Measurements from ENCODE around the gene SCART1. TPM values are rescaled to one million over a fixed set of nuclear protein-coding genes. Genes with fewer than 3 reads are reported as not detected.
"Not testable (repeated sequence)": the region's sequence is repeated elsewhere in the genome, so short reads cannot be mapped to it uniquely, and the experiment has no call there.

Gene SCART1
- 0.44 and 0.76 TPM in 2 replicates for total RNA-seq (2012; rRNA removed)

DNA sequence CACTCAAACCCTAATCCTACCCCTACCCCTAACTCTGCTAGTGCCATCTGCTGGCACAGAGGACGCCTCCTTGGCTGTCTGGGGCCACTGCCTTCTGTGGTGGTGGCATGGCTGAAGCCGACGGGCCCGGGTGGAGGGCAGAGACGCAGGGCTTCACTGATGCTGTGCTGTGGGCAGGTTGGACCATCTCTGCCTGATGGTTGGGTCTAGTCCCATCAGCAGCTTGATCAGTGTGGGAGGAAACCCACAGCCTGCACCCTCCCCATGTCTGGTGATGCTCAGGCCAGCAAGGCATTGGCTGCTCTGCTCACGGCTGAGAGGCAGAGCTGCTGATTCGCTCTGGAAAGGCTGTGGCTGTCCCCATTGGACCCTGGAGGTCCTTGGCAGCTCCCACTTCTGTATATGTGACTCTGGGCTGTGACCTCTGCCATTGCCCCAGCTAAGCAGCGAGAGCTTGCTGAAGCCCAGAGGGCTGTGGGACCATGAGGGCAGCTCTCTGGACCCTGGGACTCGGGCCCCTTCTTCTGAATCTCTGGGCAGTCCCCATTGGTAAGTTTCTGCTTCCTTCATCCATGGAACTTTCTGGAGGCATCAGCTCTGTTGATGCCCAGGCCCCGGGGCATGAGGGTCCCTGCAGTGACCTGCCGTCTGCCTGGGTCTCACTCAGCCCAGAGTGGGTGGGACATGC, at the start of gene SCART1:
SCART1 (plus strand) TSS at position 430 of the 688 bp plus-strand sequence; CDS start at position 483, 53 bp downstream.
- H3K4me2 ChIP-seq (ENCODE audit: low read length): no peak within 1 kb of the TSS
- no peaks in the 10 kb centered on the region for H3K4me1 ChIP-seq (ENCODE audit: control insufficient read depth, insufficient read depth, low read length)
- no peak within 1 kb of the TSS for H3K9ac ChIP-seq (ENCODE audit: low read depth, low read length)
- no peaks in the 10 kb centered on the region for H3K27me3 ChIP-seq (ENCODE audit: control insufficient read depth, insufficient read depth, low read length)
- no peaks in the 10 kb centered on the region for H3K36me3 ChIP-seq (ENCODE audit: insufficient read depth, low read length)
- H3K4me3 ChIP-seq (ENCODE audit: low read length): no peak within 1 kb of the TSS
- H3K9me3 ChIP-seq (replicated peaks; ENCODE audit: low read length): no peaks in the 10 kb centered on the region

DNA sequence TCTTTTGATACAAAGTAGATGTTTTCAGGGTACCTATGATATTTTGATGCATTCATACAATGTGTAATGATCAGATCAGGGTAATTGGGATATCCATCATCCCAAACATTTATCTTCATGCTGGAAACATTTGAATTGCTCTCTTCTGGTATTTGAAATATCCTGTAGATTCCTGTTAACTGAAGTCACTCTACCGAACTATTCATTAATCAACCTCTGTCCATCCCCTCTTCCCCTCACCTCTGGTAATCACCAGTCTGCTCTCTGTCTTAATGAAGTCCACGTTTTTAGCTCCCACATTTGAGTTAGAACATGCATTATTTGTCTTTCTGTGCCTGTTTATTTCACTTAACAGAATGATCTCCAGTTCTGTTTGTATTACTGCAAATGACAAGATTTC, 48.5 kb upstream of the SCART1 start:
- Histone ChIP-seq H3K9me3 (replicated peaks; ENCODE audit: low read length) (no peaks in the 10 kb centered on the region), H3K9ac (ENCODE audit: low read depth, low read length) (no peak overlapping the region), H3K4me3 (ENCODE audit: low read length) (no peak overlapping the region), H3K27me3 (ENCODE audit: control insufficient read depth, insufficient read depth, low read length) (no peaks in the 10 kb centered on the region), H3K4me1 (ENCODE audit: control insufficient read depth, insufficient read depth, low read length) (peaks cover 9% of the 10 kb centered on the region), H3K36me3 (ENCODE audit: insufficient read depth, low read length) (peaks cover 58% of the 10 kb centered on the region), H3K4me2 (ENCODE audit: low read length) (peak overlapping the region; percentile 22)

DNA sequence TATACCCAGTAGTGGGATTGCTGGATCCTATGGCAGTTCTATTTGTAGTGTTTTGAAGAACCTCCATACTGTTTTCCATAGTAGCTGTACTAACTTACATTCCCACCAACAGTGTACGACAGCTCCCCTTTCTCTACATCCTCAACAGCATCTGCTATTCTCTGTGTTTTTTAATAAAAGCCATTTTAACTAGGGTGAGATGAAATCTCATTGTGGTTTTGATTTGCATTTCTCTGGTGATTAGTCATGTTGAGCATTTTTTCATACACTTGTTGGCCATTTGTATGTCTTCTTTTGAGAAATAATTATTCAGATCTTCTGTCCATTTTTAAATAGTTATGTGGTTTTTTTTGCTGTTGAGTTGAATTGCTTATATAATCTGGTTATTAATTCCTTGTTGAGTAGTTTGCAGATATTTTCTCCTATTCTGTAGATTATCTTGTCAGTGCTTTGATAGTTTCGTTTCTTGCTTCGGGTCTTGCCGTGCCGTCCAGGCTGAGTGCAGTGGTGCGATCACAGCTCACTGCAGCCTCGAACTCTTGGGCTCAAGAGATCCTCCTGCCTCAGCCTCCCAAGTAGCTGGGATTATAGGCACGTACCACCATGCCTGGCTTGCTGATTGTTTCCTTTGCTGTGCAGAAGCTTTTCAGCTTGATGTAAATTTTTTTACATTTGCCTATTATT, 47.8 kb upstream of the SCART1 start:
- H3K36me3 ChIP-seq (ENCODE audit: insufficient read depth, low read length): peaks cover 58% of the 10 kb centered on the region
- peak overlapping the region; percentile 22 for H3K4me2 ChIP-seq (ENCODE audit: low read length)

DNA sequence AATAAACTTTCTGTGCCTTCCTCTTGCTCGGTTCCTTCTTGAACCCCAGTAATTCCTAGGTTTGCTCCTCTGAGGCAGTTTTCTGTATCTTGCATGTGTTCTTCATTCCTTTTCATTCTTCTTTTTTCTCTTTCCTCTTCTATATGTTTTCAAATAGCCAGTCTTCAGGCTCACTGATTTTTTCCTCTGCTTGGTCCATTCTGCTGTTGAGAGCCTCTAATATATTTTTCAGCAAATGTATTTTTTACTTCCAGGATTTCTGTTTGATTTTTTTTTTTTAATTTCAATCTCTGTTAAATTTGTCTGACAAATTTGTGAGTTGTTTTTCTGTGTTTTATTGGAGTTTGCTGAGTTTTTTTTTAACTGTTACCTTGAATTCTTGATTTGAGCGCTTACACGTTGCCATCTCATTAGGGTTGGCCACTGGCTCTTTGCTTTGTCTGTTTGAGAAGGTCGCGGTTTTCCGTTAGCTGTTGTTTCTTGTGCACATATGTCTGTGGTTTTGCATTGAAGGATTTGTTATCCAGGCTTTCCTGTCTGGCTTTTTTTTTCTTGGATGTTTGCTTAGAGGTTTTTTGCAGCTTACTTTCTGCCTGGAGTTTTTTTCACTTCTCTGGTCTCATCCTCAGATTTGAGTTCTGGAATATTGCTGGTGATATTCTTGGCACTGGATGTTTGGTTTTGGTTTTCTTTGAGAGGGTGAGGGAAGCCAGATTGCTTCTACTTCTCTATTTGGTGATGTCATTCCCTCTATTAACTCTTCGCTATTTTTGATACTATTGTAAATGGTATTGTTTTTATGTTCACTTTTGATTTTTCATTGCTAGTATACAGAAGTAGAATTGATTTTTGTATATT, 42.0 kb upstream of the SCART1 start:
- Histone ChIP-seq H3K4me3 (ENCODE audit: low read length) (no peak overlapping the region), H3K9me3 (replicated peaks; ENCODE audit: low read length) (peaks cover 7% of the 10 kb centered on the region), H3K4me1 (ENCODE audit: control insufficient read depth, insufficient read depth, low read length) (no peaks in the 10 kb centered on the region), H3K9ac (ENCODE audit: low read depth, low read length) (no peak overlapping the region), H3K4me2 (ENCODE audit: low read length) (no peak overlapping the region), H3K36me3 (ENCODE audit: insufficient read depth, low read length) (peaks cover 58% of the 10 kb centered on the region), H3K27me3 (ENCODE audit: control insufficient read depth, insufficient read depth, low read length) (no peaks in the 10 kb centered on the region)

More for the DNA sequence above, 47.8 kb upstream of the SCART1 start:
- H3K4me1 ChIP-seq (ENCODE audit: control insufficient read depth, insufficient read depth, low read length): peaks cover 9% of the 10 kb centered on the region
- H3K4me3 ChIP-seq (ENCODE audit: low read length): no peak overlapping the region
- no peaks in the 10 kb centered on the region for H3K27me3 ChIP-seq (ENCODE audit: control insufficient read depth, insufficient read depth, low read length)
- H3K9me3 ChIP-seq (replicated peaks; ENCODE audit: low read length): no peaks in the 10 kb centered on the region
- no peak overlapping the region for H3K9ac ChIP-seq (ENCODE audit: low read depth, low read length)

DNA sequence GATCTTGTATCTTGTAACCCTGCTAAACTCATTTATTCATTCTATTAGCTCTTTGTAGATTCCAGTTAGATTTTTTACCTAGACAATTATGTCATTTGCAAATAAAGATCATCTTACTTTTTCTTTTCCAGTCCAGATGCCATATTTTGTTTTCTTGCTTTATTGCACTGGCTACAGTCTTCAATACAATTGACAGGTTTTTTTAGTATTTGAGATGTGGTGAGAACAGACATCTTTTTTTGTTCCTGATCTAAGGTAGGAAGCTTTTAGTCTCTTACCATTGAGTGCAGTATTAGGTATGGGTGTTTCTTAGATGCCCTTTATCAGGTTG, 41.4 kb upstream of the SCART1 start:
- Histone ChIP-seq H3K4me3 (ENCODE audit: low read length) (no peak overlapping the region), H3K27me3 (ENCODE audit: control insufficient read depth, insufficient read depth, low read length) (no peaks in the 10 kb centered on the region), H3K4me1 (ENCODE audit: control insufficient read depth, insufficient read depth, low read length) (no peaks in the 10 kb centered on the region), H3K9ac (ENCODE audit: low read depth, low read length) (no peak overlapping the region), H3K4me2 (ENCODE audit: low read length) (no peak overlapping the region), H3K9me3 (replicated peaks; ENCODE audit: low read length) (peaks cover 7% of the 10 kb centered on the region), H3K36me3 (ENCODE audit: insufficient read depth, low read length) (peaks cover 54% of the 10 kb centered on the region)

DNA sequence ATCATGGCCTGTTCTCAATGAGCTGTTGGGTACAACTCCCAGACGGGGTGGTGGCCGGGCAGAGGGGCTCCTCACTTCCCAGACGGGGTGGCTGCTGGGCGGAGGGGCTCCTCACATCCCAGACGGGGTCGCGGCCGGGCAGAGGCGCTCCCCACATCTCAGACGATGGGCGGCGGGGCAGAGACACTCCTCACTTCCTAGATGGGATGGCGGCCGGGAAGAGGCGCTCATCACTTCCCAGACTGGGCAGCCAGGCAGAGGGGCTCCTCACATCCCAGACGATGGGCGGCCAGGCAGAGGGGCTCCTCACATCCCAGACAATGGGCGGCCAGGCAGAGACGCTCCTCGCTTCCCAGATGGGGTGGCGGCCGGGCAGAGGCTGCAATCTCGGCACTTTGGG, 39.3 kb upstream of the SCART1 start:
- H3K27me3 ChIP-seq (ENCODE audit: control insufficient read depth, insufficient read depth, low read length); H3K9ac ChIP-seq (ENCODE audit: low read depth, low read length); H3K4me1 ChIP-seq (ENCODE audit: control insufficient read depth, insufficient read depth, low read length); H3K4me2 ChIP-seq (ENCODE audit: low read length); H3K9me3 ChIP-seq (replicated peaks; ENCODE audit: low read length); H3K4me3 ChIP-seq (ENCODE audit: low read length): not testable (repeated sequence)
- peaks cover 55% of the 10 kb centered on the region for H3K36me3 ChIP-seq (ENCODE audit: insufficient read depth, low read length)

DNA sequence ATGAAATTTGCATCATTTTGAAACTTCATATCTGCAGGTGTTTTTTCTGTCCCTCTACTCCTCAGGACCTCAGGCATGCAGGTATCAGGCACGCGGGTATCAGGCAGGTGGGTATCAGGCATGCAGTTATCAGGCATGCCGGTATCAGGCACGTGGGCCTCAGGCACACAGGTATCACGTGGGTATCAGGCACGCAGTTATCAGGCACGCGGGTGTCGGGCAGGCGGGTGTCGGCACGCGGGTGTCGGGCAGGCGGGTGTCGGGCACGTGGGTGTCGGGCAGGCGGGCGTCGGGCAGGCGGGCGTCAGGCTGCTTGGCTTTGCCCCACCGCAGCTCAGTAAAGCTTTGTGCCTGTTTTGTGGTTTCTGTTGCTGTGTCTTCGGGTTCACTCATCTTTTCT, 38.0 kb upstream of the SCART1 start:
- H3K9me3 ChIP-seq (replicated peaks; ENCODE audit: low read length): peaks cover 7% of the 10 kb centered on the region
- H3K4me1 ChIP-seq (ENCODE audit: control insufficient read depth, insufficient read depth, low read length): no peaks in the 10 kb centered on the region
- no peak overlapping the region for H3K9ac ChIP-seq (ENCODE audit: low read depth, low read length)
- no peak overlapping the region for H3K4me2 ChIP-seq (ENCODE audit: low read length)
- no peak overlapping the region for H3K4me3 ChIP-seq (ENCODE audit: low read length)
- no peaks in the 10 kb centered on the region for H3K27me3 ChIP-seq (ENCODE audit: control insufficient read depth, insufficient read depth, low read length)
- peaks cover 58% of the 10 kb centered on the region for H3K36me3 ChIP-seq (ENCODE audit: insufficient read depth, low read length)

DNA sequence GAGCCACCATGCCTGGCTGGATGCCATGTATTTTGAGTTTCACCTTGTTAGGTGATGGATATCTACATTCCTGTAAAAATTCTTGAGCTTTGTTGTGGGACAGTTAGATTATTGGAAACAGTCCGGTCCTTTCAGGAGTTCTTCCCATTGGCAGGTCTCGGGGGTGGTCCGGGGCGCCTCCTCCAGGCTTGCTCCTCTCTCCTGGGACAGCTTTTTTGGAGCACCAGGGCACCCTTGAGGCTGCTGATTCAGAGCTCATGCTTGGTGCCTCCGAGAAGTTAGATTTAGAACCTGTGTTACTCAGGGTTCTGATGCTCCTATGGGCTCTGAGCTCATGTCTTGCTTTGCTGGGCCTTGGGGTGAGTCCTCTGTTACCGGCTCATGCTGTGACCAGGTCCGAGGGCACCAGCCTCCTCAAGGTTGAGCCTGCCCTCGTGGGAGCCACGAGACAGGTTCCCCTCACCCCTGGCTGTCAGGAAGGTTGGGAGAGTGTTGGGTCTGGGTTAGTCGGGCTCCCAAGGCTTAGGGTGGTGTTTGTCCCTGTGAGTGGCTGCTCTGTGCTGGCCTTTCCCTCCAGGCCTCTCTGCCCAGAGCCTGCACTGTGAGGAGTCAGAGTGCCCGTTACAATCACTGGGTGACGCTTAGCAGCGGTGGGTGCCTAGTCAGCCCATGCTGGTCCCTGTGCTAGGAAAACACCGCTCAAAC, 35.3 kb upstream of the SCART1 start:
- Histone ChIP-seq H3K4me1 (ENCODE audit: control insufficient read depth, insufficient read depth, low read length) (peaks cover 8% of the 10 kb centered on the region), H3K9ac (ENCODE audit: low read depth, low read length) (no peak overlapping the region), H3K4me2 (ENCODE audit: low read length) (no peak overlapping the region), H3K9me3 (replicated peaks; ENCODE audit: low read length) (no peaks in the 10 kb centered on the region), H3K36me3 (ENCODE audit: insufficient read depth, low read length) (peaks cover 37% of the 10 kb centered on the region), H3K27me3 (ENCODE audit: control insufficient read depth, insufficient read depth, low read length) (peaks cover 13% of the 10 kb centered on the region), H3K4me3 (ENCODE audit: low read length) (no peak overlapping the region)

DNA sequence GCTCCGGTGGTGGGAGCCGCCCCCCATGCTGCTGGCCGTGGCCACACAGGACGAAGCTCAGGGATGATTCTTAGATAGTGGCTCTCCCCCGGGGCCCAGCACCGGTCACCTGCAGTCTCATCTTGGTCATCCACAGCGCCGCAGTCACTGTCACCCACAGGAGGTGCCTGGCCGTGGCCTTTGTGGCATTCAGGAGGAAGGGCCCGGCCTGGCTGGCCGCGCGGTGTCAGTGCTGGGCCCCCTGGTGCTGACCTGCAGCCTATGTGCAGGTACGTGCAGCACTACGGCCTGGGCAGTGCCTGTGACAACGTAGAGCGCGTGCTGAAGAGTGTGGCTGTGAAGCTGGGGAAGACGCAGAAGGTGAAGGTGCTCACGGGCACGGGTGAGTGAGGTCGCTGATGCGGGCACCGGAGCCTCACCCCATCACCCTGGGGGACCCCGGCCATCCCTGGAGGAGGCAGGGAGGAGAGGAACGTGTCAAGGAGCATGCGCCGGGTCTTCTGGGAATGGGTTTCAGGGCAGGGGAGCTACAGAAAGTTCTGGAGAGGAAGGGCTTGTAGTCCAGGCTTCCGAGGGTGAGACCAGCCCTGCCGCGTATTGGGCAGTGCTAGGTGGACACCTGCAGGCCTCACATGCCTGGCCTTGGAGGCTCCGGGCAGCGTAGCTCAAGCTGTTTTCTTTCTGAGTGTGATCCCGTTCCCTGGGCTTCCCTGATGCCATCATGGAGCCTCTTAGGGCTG, 34.4 kb upstream of the SCART1 start:
- H3K36me3 ChIP-seq (ENCODE audit: insufficient read depth, low read length): peaks cover 35% of the 10 kb centered on the region
- H3K9me3 ChIP-seq (replicated peaks; ENCODE audit: low read length): no peaks in the 10 kb centered on the region

DNA sequence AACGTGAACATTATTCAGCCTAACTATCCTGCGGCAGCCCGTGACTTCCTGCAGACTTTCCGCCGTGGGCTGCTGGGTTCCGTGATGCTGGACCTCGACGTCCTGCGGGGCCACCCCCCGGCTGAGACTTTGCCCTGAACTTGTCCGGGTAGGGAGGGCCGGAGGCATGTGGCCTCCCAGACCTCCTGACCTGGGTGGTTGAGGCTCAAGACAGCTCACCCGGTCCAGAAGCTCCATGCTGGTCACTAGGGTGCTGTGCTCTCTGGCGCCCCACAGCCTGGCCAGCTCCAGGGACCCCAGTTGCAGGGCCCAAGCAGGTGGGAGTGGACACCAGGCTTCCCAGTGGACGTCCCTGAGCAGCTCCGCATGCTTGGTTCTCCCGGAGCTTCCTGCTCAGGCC, 33.7 kb upstream of the SCART1 start:
- Histone ChIP-seq H3K4me3 (ENCODE audit: low read length) (no peak overlapping the region), H3K4me1 (ENCODE audit: control insufficient read depth, insufficient read depth, low read length) (peaks cover 8% of the 10 kb centered on the region), H3K4me2 (ENCODE audit: low read length) (no peak overlapping the region), H3K9ac (ENCODE audit: low read depth, low read length) (no peak overlapping the region), H3K27me3 (ENCODE audit: control insufficient read depth, insufficient read depth, low read length) (peaks cover 13% of the 10 kb centered on the region), H3K36me3 (ENCODE audit: insufficient read depth, low read length) (peaks cover 35% of the 10 kb centered on the region), H3K9me3 (replicated peaks; ENCODE audit: low read length) (no peaks in the 10 kb centered on the region)

More for the DNA sequence above, 34.4 kb upstream of the SCART1 start:
- Histone ChIP-seq H3K4me3 (ENCODE audit: low read length) (no peak overlapping the region), H3K9ac (ENCODE audit: low read depth, low read length) (no peak overlapping the region), H3K27me3 (ENCODE audit: control insufficient read depth, insufficient read depth, low read length) (peaks cover 13% of the 10 kb centered on the region), H3K4me1 (ENCODE audit: control insufficient read depth, insufficient read depth, low read length) (peaks cover 8% of the 10 kb centered on the region), H3K4me2 (ENCODE audit: low read length) (no peak overlapping the region)

Data from skeletal muscle satellite cell (primary cell).